Ramos (cell line): ENCODE results near the gene AFAP1L2.

Experiments
- in situ Hi-C: fragments of 300-500 bp; cut with MboI; formaldehyde crosslinking; loops from one replicate; pipeline ENCODE4 v1.14.3; 2022; ENCODE audit warnings: low sequenced_read_pairs; ENCODE audit not compliant: unreplicated experiment

The AFAP1L2 gene

GRCh38 chr10:114301177-114301576, 103.1 kb downstream of the AFAP1L2 start:
- in situ Hi-C loops, result loop anchor here (10.0 kb wide), 1 partner anchor 244 kb away; no protein-coding TSS in a partner anchor

GRCh38 chr10:114300036-114300645, 104.2 kb downstream of the AFAP1L2 start:
- in situ Hi-C loops, result loop anchor here (10.0 kb wide), 1 partner anchor 245 kb away; no protein-coding TSS in a partner anchor

GRCh38 chr10:114297136-114297705, 107.1 kb downstream of the AFAP1L2 start:
- in situ Hi-C loops, result no loop called here

GRCh38 chr10:114295393-114295792, 108.9 kb downstream of the AFAP1L2 start:
- in situ Hi-C loops, result no loop called here

- in situ Hi-C loops, result no loop called here
Observed at GRCh38 chr10:114294549-114294948, 109.8 kb downstream of the AFAP1L2 start.

GRCh38 chr10:114293075-114293474, 111.2 kb downstream of the AFAP1L2 start:
- in situ Hi-C loops, result no loop called here

- in situ Hi-C loops, result no loop called here
Observed at GRCh38 chr10:114291516-114291915, 112.8 kb downstream of the AFAP1L2 start.

- in situ Hi-C loops, result no loop called here
Observed at GRCh38 chr10:114291076-114291475, 113.2 kb downstream of the AFAP1L2 start.

GRCh38 chr10:114290038-114290437, 114.3 kb downstream of the AFAP1L2 start:
- in situ Hi-C loops, result no loop called here

GRCh38 chr10:114289096-114289436, 115.2 kb downstream of the AFAP1L2 start:
- in situ Hi-C loops, result no loop called here

- in situ Hi-C loops, result no loop called here
Observed at GRCh38 chr10:114288424-114289095, 115.7 kb downstream of the AFAP1L2 start.

GRCh38 chr10:114286921-114287320, 117.4 kb downstream of the AFAP1L2 start:
- in situ Hi-C loops, result no loop called here

- in situ Hi-C loops, result no loop called here
Observed at GRCh38 chr10:114285961-114286441, 118.3 kb downstream of the AFAP1L2 start.

- in situ Hi-C loops, result no loop called here
Observed at GRCh38 chr10:114284346-114285071, 119.8 kb downstream of the AFAP1L2 start.

- in situ Hi-C loops, result no loop called here
Observed at GRCh38 chr10:114283535-114284234, 120.6 kb downstream of the AFAP1L2 start.

- in situ Hi-C loops, result no loop called here
Observed at GRCh38 chr10:114283091-114283490, 121.2 kb downstream of the AFAP1L2 start.

- in situ Hi-C loops, result no loop called here
Observed at GRCh38 chr10:114282526-114282925, 121.8 kb downstream of the AFAP1L2 start.

GRCh38 chr10:114281461-114281860, 122.8 kb downstream of the AFAP1L2 start:
- in situ Hi-C loops, result no loop called here

- in situ Hi-C loops, result no loop called here
Observed at GRCh38 chr10:114281006-114281405, 123.3 kb downstream of the AFAP1L2 start.

- in situ Hi-C loops, result no loop called here
Observed at GRCh38 chr10:114279901-114280644, 124.2 kb downstream of the AFAP1L2 start.
